Ammon's horn (tissue), 1 donor: ENCODE data around the gene CGGBP1.
A peak's percentile ranks its signal among the peaks of the same experiment; 100 is the strongest.

Experiments
- DNase-seq: peaks from one replicate; pipeline ENCODE4 v3.0.0-alpha.2; 2016; ENCODE audit warnings: low spot score

The CGGBP1 gene

GRCh38 chr3:88058581-88059379 is at the start of gene CGGBP1, which contains the start of gene ZNF654:
Gene CGGBP1 (minus strand): TSS chr3:88059005. CDS start chr3:88055976, 3,029 bp downstream.
Gene ZNF654 (plus strand): TSS chr3:88059255. CDS start chr3:88059320, 65 bp downstream.
- DNase-seq = peak; percentile 98

GRCh38 chr3:88105325-88105724 is 46.5 kb upstream of the CGGBP1 start:
- DNase-seq = no peak

- no peak for DNase-seq
These were observed 42.3 kb upstream of the CGGBP1 start for GRCh38 chr3:88101142-88101541.

- DNase-seq = no peak
These were observed 34.5 kb upstream of the CGGBP1 start for GRCh38 chr3:88093266-88093665.

- DNase-seq = no peak
These were observed 33.5 kb upstream of the CGGBP1 start for GRCh38 chr3:88092270-88092669.

- DNase-seq = no peak
These were observed 31.9 kb upstream of the CGGBP1 start for GRCh38 chr3:88090681-88091080.

GRCh38 chr3:88084097-88084501 is 25.3 kb upstream of the CGGBP1 start:
- no peak for DNase-seq

GRCh38 chr3:88082854-88083253 is 24.0 kb upstream of the CGGBP1 start:
- no peak for DNase-seq

GRCh38 chr3:88078932-88079331 is 20.1 kb upstream of the CGGBP1 start:
- DNase-seq = no peak

GRCh38 chr3:88076712-88077111 is 17.9 kb upstream of the CGGBP1 start:
- DNase-seq = no peak

GRCh38 chr3:88075497-88075896 is 16.7 kb upstream of the CGGBP1 start:
- no peak for DNase-seq

GRCh38 chr3:88075072-88075471 is 16.3 kb upstream of the CGGBP1 start:
- no peak for DNase-seq

GRCh38 chr3:88061746-88062145 is 2.9 kb upstream of the CGGBP1 start:
- DNase-seq = no peak

- peak; percentile 9 for DNase-seq
These were observed 770 bp upstream of the CGGBP1 start for GRCh38 chr3:88059380-88060170.

- DNase-seq = no peak
These were observed 562 bp downstream of the CGGBP1 start for GRCh38 chr3:88058306-88058580.

- peak; percentile 24 for DNase-seq
These were observed 1.0 kb downstream of the CGGBP1 start for GRCh38 chr3:88057630-88058305.

- no peak for DNase-seq
These were observed 12.0 kb downstream of the CGGBP1 start for GRCh38 chr3:88046766-88047165.

- no peak for DNase-seq
These were observed 14.4 kb downstream of the CGGBP1 start for GRCh38 chr3:88044411-88044810.

GRCh38 chr3:88041005-88041404 is 17.8 kb downstream of the CGGBP1 start:
- DNase-seq = no peak

- DNase-seq = no peak
These were observed 18.3 kb downstream of the CGGBP1 start for GRCh38 chr3:88040529-88040928.

- no peak for DNase-seq
These were observed 20.2 kb downstream of the CGGBP1 start for GRCh38 chr3:88038566-88038965.

GRCh38 chr3:88036221-88036620 is 22.6 kb downstream of the CGGBP1 start:
- no peak for DNase-seq
